Memory B cell (primary cell): ENCODE measurements around the gene DNAH11.

Source experiments
- ATAC-seq: fragments of 150-1000 bp; cut with Tn5 transposase; 2 replicates; pipeline ENCODE4 v1.10.0; 2021; ENCODE audit warnings: low read depth, mild to moderate bottlenecking, moderate library complexity
- DNase-seq, 2 donors: peaks; one replicate each; pipeline ENCODE4 v3.0.0; 2022; ENCODE audit warnings: low spot score in 2 of 2
- H3K27ac Mint-ChIP-seq: one replicate; pipeline ENCODE4 v1.8.0; 2022; ENCODE audit warnings: mild to moderate bottlenecking, moderate library complexity, mixed read lengths
- H3K27me3 Mint-ChIP-seq: one replicate; pipeline ENCODE4 v1.8.0; 2022; ENCODE audit warnings: mixed read lengths
- H3K36me3 Mint-ChIP-seq: one replicate; pipeline ENCODE4 v1.8.0; 2022; ENCODE audit warnings: mild to moderate bottlenecking, mixed read lengths
- H3K4me1 Mint-ChIP-seq: one replicate; pipeline ENCODE4 v1.8.0; 2022; ENCODE audit warnings: mixed read lengths
- H3K4me3 Mint-ChIP-seq: one replicate; pipeline ENCODE4 v1.8.0; 2022; ENCODE audit warnings: mild to moderate bottlenecking, moderate library complexity, mixed read lengths
- H3K9me3 Mint-ChIP-seq: one replicate; pipeline ENCODE4 v1.8.0; 2022; ENCODE audit warnings: mixed read lengths

Gene DNAH11

GRCh38 chr7:21538936-21539495 is 3.8 kb upstream of the DNAH11 start:
- peaks cover 4% of the 10 kb centered on the region for H3K4me1 Mint-ChIP-seq
- H3K27ac Mint-ChIP-seq = no peak overlapping the region
- DNase-seq = no peak
- peaks cover 11% of the 10 kb centered on the region for H3K27me3 Mint-ChIP-seq
- ATAC-seq = no peak
- no peak overlapping the region for H3K4me3 Mint-ChIP-seq
- no peaks in the 10 kb centered on the region for H3K36me3 Mint-ChIP-seq
- H3K9me3 Mint-ChIP-seq = no peaks in the 10 kb centered on the region

- Mint-ChIP-seq H3K9me3 (no peaks in the 10 kb centered on the region), H3K27me3 (peaks cover 11% of the 10 kb centered on the region), H3K36me3 (no peaks in the 10 kb centered on the region), H3K27ac (no peak overlapping the region), H3K4me1 (peaks cover 5% of the 10 kb centered on the region), H3K4me3 (peak overlapping the region; percentile 50)
- DNase-seq (no peak), ATAC-seq (no peak)
Measured at GRCh38 chr7:21543528-21544302, 876 bp downstream of the DNAH11 start.

- no peak overlapping the region for H3K27ac Mint-ChIP-seq
- H3K9me3 Mint-ChIP-seq = no peaks in the 10 kb centered on the region
- no peaks in the 10 kb centered on the region for H3K36me3 Mint-ChIP-seq
- peak overlapping the region; percentile 50 for H3K4me3 Mint-ChIP-seq
- ATAC-seq (no peak), DNase-seq (no peak)
- peaks cover 11% of the 10 kb centered on the region for H3K27me3 Mint-ChIP-seq
- peaks cover 5% of the 10 kb centered on the region for H3K4me1 Mint-ChIP-seq
Measured at GRCh38 chr7:21544303-21544656, 1.4 kb downstream of the DNAH11 start.

- Mint-ChIP-seq H3K27ac (no peak overlapping the region), H3K9me3 (no peaks in the 10 kb centered on the region), H3K4me3 (no peak overlapping the region), H3K27me3 (peaks cover 8% of the 10 kb centered on the region), H3K36me3 (no peaks in the 10 kb centered on the region), H3K4me1 (peaks cover 5% of the 10 kb centered on the region)
- ATAC-seq = no peak
- no peak for DNase-seq
Measured at GRCh38 chr7:21544715-21545114, 1.9 kb downstream of the DNAH11 start.

GRCh38 chr7:21547501-21547900 is 4.7 kb downstream of the DNAH11 start:
- no peak for DNase-seq
- no peak overlapping the region for H3K27ac Mint-ChIP-seq
- H3K4me3 Mint-ChIP-seq = no peak overlapping the region

GRCh38 chr7:21548491-21548890 is 5.7 kb downstream of the DNAH11 start:
- no peak overlapping the region for H3K4me3 Mint-ChIP-seq
- DNase-seq = no peak
- peaks cover 2% of the 10 kb centered on the region for H3K4me1 Mint-ChIP-seq
- no peaks in the 10 kb centered on the region for H3K9me3 Mint-ChIP-seq
- H3K36me3 Mint-ChIP-seq = no peaks in the 10 kb centered on the region
- H3K27me3 Mint-ChIP-seq = peaks cover 7% of the 10 kb centered on the region
- ATAC-seq = no peak
- H3K27ac Mint-ChIP-seq = no peak overlapping the region

More at GRCh38 chr7:21547501-21547900, 4.7 kb downstream of the DNAH11 start:
- no peak for ATAC-seq
- Mint-ChIP-seq H3K36me3 (no peaks in the 10 kb centered on the region), H3K27me3 (peaks cover 7% of the 10 kb centered on the region), H3K9me3 (no peaks in the 10 kb centered on the region), H3K4me1 (peaks cover 5% of the 10 kb centered on the region)

- no peaks in the 10 kb centered on the region for H3K4me1 Mint-ChIP-seq
- H3K36me3 Mint-ChIP-seq = no peaks in the 10 kb centered on the region
- no peaks in the 10 kb centered on the region for H3K9me3 Mint-ChIP-seq
- peaks cover 2% of the 10 kb centered on the region for H3K27me3 Mint-ChIP-seq
- H3K27ac Mint-ChIP-seq = no peak overlapping the region
- no peak for DNase-seq
- H3K4me3 Mint-ChIP-seq = no peak overlapping the region
- ATAC-seq = no peak
Measured at GRCh38 chr7:21550076-21550475, 7.2 kb downstream of the DNAH11 start.

- no peaks in the 10 kb centered on the region for H3K9me3 Mint-ChIP-seq
- ATAC-seq (no peak), DNase-seq (no peak)
- no peaks in the 10 kb centered on the region for H3K4me1 Mint-ChIP-seq
- H3K27ac Mint-ChIP-seq = no peak overlapping the region
- H3K27me3 Mint-ChIP-seq = peaks cover 6% of the 10 kb centered on the region
- no peaks in the 10 kb centered on the region for H3K36me3 Mint-ChIP-seq
- no peak overlapping the region for H3K4me3 Mint-ChIP-seq
Measured at GRCh38 chr7:21550821-21551531, 8.1 kb downstream of the DNAH11 start.

GRCh38 chr7:21562385-21562784 is 19.5 kb downstream of the DNAH11 start:
- H3K36me3 Mint-ChIP-seq = no peaks in the 10 kb centered on the region
- ATAC-seq (no peak), DNase-seq (no peak)
- no peak overlapping the region for H3K27ac Mint-ChIP-seq
- H3K4me3 Mint-ChIP-seq = no peak overlapping the region
- no peaks in the 10 kb centered on the region for H3K9me3 Mint-ChIP-seq
- peaks cover 2% of the 10 kb centered on the region for H3K27me3 Mint-ChIP-seq
- no peaks in the 10 kb centered on the region for H3K4me1 Mint-ChIP-seq

- DNase-seq (no peak), ATAC-seq (no peak)
- Mint-ChIP-seq H3K9me3 (no peaks in the 10 kb centered on the region), H3K4me3 (no peak overlapping the region), H3K27ac (no peak overlapping the region), H3K36me3 (no peaks in the 10 kb centered on the region), H3K27me3 (peaks cover 5% of the 10 kb centered on the region), H3K4me1 (no peaks in the 10 kb centered on the region)
Measured at GRCh38 chr7:21565614-21566013, 22.8 kb downstream of the DNAH11 start.

GRCh38 chr7:21566094-21566493 is 23.3 kb downstream of the DNAH11 start:
- Mint-ChIP-seq H3K27me3 (peaks cover 5% of the 10 kb centered on the region), H3K4me3 (no peak overlapping the region), H3K4me1 (no peaks in the 10 kb centered on the region), H3K36me3 (no peaks in the 10 kb centered on the region), H3K27ac (no peak overlapping the region), H3K9me3 (no peaks in the 10 kb centered on the region)
- DNase-seq (no peak), ATAC-seq (no peak)

- DNase-seq (peak in 1 of 2 donors; percentile 5), ATAC-seq (peak; percentile 42)
- Mint-ChIP-seq H3K27me3 (peaks cover 5% of the 10 kb centered on the region), H3K9me3 (no peaks in the 10 kb centered on the region), H3K4me1 (no peaks in the 10 kb centered on the region), H3K36me3 (no peaks in the 10 kb centered on the region), H3K27ac (no peak overlapping the region), H3K4me3 (no peak overlapping the region)
Measured at GRCh38 chr7:21568762-21569161, 25.9 kb downstream of the DNAH11 start.

GRCh38 chr7:21572331-21573313 is 29.8 kb downstream of the DNAH11 start:
- no peaks in the 10 kb centered on the region for H3K4me1 Mint-ChIP-seq
- ATAC-seq = no peak

More at GRCh38 chr7:21572331-21573313, 29.8 kb downstream of the DNAH11 start:
- H3K9me3 Mint-ChIP-seq = no peaks in the 10 kb centered on the region
- H3K36me3 Mint-ChIP-seq = no peaks in the 10 kb centered on the region
- H3K27ac Mint-ChIP-seq = no peak overlapping the region
- peaks cover 7% of the 10 kb centered on the region for H3K27me3 Mint-ChIP-seq
- no peak for DNase-seq
- H3K4me3 Mint-ChIP-seq = no peak overlapping the region
